ENCODE measurements around the gene PDZRN4.
"Not testable (repeated sequence)": the region's sequence is repeated elsewhere in the genome, so short reads cannot be mapped to it uniquely, and the experiment has no call there.

PDZRN4 gene

DNA sequence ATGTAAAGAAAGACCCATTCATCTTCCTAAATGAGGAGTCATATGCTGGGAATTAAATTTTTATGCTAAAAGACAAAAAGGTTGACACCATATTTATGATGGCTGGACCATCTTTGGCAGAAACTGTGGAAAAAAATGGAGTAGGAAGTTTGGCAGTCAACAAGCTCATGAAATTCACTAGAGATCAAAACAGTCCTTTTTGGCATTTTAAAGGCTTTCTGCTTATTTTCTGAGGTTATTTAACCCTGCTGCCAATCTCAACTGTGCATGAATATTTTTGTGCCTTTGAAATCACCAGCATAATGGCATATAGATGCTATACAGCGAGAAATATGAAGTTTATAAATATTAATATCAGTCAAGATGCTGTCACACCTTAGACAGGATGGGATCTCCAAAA is 399.5 kb downstream of the PDZRN4 start:
- no peak for DNase-seq

DNA sequence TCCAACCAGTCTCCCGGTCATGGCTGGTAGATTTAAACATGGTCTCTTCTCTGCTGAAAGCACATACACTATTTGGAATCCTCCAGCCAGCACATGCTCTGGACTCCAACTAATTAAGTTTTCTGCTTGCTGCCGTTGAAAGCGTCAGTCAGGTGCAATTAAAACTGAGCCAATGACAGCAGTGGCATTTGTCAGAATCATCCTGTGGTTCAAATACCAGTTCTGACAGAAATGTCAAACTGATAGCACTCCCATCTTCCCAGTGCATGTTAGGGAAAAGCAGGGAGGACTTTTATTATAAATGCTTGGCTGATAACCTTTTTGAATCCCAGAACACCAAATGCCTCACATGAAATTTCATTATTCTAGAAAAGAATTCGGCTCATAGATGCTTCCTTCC is 401.8 kb downstream of the PDZRN4 start:
- no peak for DNase-seq

DNA sequence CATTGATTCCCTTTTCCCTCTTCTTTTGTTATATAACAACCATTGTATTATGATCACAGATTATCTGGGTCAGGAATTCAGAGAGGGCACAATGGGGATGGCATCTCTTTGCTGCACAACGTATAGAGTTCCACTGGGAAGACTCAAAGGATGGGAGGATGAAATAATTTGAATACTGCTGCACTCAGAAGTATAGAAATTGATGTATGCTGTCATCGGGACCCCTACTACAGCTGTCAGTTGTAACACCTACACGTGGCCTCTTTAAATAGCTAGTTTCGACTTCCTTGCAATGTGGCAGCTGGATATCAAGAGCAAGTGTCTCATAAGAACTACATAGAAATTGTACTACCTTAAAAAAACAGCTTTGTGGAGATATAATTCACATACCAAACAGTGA is 408.1 kb downstream of the PDZRN4 start:
- DNase-seq = no peak

DNA sequence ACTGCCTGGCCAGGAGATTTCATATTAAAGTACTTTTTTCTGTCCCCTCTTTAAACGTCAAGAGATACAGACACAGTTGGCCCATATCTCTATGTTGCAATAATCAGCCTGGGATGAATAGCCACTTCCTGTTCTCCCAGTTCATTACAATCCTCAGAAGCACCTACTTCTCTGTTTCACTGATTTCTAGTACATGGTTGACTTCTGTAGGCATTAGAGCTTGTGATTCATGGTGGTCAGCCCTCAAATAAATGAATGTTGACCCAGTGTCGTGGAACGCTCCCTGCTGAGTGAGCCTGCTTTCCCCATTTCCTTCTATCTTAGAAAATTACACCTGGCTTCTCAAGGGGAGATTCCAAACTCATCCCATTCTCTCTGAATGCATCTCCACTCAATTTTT is 416.7 kb downstream of the PDZRN4 start:
- DNase-seq = no peak

DNA sequence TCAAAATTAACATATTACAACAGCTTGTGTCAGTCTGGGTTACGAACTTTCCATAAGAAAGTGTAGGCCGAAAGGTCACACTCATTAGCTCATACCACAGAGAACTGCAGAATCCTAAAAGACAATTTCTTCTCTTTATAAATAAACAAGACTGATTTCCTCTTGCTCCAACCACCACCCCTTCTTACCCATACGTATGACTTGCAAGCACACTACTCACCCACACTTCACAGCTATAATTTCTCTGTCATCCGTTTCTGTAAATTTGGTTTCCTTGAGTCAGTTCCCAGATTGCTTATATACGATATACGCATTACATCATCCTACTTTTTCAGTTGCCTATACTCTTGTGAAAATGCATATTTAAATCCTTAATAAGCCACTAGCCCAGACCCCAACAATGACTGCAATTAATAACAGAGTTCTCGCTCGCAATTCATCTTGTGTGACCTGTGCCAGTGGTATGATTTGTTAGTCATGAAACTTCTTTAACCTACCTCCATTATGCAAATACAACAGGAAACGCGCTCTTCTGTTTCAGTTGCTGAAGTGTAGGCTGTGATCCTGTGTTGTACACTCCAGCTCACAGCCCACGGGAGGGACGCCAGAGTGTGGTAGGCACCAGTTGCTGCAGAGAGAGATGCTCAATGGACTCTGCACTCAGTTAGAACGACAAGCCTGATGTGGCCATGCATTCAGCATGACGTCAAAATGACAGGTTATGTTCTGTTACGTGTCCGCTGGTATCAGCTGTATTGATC is 417.6 kb downstream of the PDZRN4 start:
- no peak for DNase-seq

DNA sequence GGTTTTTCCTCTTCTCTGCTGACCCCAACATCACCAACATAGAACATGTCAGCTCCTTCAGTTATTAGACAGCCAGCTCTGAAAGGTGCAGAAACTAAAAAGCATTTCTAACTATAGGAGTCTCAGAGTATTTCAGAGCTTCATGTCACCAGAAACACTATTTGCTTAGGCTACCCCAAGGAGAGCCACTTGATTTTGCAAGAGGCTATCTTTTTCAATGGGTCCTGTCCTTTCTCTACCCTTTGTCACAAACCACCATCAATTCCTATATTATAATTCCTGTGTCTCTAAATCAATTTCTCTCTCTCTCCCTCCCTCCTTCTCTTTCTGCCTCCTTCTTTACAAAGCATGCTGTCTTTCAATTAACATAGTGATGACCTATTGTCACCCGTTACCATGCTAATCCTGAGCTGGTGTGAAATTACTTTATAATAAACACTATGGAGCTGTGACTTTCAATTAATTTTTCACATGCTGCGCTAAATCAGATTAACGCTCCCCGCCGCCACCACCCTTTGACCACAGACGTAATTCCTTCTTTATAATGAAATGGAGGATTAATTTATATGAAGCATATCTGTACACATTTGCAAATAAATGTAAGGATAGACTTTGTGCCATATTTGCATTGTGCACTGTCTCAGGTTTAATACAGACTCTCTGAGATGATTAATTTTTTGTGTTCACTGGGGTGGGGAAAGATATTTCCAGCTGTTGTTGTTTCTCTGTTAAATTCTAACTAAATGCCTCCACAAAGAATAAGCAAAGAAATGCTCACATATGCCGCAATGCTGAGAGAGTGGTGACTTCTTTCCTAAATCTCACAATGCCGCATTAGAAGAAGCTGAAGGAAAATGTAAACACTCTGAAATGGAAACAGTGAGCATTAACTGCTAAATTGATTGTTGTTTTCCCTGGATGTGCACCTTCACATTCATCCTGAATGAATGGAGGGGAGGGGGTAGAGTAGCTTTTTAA is 418.6 kb downstream of the PDZRN4 start:
- DNase-seq = no peak

DNA sequence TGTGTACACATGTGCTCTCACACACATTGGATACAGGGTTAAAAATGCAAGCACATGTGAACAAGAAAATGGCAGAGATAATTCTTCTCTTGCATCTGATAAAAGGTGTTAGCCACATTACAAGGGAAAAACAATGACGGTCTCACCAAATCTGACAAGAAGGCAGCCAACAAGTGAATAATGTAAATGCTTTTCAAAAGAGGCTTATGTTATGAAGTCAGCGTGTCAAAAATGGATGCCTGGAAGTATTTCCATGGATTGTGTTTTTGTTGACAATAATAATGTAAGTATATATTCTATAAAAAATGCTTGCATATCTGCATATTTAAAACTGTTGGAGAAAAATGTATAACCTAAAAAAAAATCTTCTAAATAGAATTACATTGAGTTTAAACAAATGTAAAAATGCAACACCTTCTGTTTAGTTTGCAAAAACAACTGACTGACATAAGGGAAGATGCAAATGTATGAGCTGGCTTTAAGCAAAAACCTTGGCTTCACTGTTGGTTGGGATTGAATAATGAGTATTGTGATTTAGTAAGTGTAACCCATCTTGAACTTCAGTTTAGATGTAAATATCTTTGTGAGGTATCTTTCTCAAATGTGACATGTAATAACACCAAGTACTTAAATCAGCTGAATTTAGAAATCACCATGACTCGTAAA is 424.9 kb downstream of the PDZRN4 start:
- DNase-seq = no peak

DNA sequence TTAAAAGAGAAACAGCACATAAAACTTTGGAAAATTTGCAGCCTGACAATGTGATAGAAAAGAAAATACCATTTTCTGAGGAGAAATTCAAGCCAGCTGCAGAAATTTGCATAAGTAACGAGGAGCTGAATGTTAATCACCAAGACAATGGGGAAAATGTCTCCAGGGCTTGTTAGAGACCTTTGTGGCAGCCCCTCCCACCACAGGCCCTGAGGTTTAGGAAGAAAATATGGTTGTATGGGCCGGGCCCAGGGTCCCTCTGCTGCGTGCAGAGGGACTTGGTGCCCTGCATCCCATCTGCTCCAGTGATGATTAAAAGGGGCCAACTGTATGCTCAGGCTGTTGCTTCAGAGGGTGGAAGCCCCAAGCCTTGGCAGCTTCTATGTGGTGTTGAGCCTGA is 427.1 kb downstream of the PDZRN4 start:
- not testable (repeated sequence) for DNase-seq

DNA sequence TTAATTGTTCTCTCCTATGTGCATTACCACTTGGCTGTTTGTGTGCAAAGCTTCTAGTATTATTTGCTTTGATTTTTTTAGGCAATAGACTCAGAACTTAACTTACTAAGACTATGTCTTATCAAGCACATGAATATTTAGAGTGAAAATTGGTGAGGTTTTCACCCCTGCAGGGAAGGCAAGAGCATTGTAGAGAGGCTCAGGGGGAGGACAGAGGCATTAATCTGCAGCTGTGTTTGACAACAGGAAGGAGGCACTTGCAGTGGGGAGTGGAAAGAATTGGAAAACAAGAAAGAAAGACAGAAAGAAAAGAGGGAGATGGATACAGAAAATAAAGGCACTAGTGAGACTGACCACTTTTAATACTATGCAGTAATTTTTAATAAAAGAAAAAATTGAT is 431.6 kb downstream of the PDZRN4 start:
- DNase-seq = no peak

DNA sequence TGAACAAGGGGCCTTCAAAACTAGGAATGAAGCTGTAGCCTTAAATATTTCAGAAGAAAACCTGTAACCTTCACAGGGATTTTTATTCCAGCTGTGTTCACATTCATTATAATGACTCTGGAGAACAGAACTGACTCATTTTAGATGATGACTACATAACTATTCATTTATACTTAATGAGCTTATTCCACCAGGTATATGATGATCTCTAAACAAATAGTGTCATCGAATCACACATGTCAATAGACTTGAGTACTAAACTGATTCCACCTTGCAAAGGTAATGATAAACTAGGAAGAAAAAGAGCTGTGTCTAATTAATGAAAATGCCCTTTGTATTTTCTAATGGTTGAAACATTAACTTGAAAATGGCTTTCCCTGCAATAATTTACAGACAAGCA is 433.2 kb downstream of the PDZRN4 start:
- no peak for DNase-seq

All from DMS 273 treated with DMSO at 0.1 percent for 48 hours (cell line).